Left ventricle myocardium inferior (tissue), 1 donor: ENCODE measurements around the gene RPLP2. TPM values are rescaled to one million over a fixed set of nuclear protein-coding genes. Genes with fewer than 3 reads are reported as not detected.

Experiments
- DNase-seq: peaks from one replicate; pipeline ENCODE4 v3.0.0-alpha.2; 2020
- H3K27ac ChIP-seq: fragments of 200-600 bp; replicated peaks from 2 replicates; pipeline ENCODE4 v1.8.0; 2021
- H3K27me3 ChIP-seq: fragments of 200-600 bp; 2 replicates; pipeline ENCODE4 v1.8.0; 2021; ENCODE audit warnings: low read depth
- H3K36me3 ChIP-seq: fragments of 200-600 bp; 2 replicates; pipeline ENCODE4 v1.8.0; 2021
- H3K4me1 ChIP-seq: fragments of 200-600 bp; 2 replicates; pipeline ENCODE4 v1.8.0; 2021
- H3K4me3 ChIP-seq: fragments of 200-600 bp; 2 replicates; pipeline ENCODE4 v1.8.0; 2021; ENCODE audit warnings: mild to moderate bottlenecking, moderate library complexity
- H3K9me3 ChIP-seq: fragments of 200-600 bp; replicated peaks from 2 replicates; pipeline ENCODE4 v1.8.0; 2021
- intact Hi-C: fragments of 100-400 bp; cut with micrococcal nuclease; formaldehyde crosslinking; loops from one replicate; pipeline ENCODE4 v1.11.0; 2022
- total RNA-seq: library from RNA; stranded (reverse); fragmentation: NEBNext Ultra II Directional; extraction: Animal tissue kit (Norgen Biotek cat#: 25700); gene quantifications from one replicate; pipeline ENCODE4 v1.2.1, GENCODE V29; 2021
- TF ChIP-seq, protein P1 (sequence below): fragments of 200-600 bp; IDR thresholded peaks from 2 replicates; pipeline ENCODE4 v1.8.0; 2021; ENCODE audit warnings: antibody characterized with exemption, mild to moderate bottlenecking, borderline replicate concordance
- donor health status: DM: no; HTN: yes; CAD: no; lungs with severe emphysema.

RPLP2 gene
- total RNA-seq, 1 donor from 2014 or later, result 871 TPM

DNA sequence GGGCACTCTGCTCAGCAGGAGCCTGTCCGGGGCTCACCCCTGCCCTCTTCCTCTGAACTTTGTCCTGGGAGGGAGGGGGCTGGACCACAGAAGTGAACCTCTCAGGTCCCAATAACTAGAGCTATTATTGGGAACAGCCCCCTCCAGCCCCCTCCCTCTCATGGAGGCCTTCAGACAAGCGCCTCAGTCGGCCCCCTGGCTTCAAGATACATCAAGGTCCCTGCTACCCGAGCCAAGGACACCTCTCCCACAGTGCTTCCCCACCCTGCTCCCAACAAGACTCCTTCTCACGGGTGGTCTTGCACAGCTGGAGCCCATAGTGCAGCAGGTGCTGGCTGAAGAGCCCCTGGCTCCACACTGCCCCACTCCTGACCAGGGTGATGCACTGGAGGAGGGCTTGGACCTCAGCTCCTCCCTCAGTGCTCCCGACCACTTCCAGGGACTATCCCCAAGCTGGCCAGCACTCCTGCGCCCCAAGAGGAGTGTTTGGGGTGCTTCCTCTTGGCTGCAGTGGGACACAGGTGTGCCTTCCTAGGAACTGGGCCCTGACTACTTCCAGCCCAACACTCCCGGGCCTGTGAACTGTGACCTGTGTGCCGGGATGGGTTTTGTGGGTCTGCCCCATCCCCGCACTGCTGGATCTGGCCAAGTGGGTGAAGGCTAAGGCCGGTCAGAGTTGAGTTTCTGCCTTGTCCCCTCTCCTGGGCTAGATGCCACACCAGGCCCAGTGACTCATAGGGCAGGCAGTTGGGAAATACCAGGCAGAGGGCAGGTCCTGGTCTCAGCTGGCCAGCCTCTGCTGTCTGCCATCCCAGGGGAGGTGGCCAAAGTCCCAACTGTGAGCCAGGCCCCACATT, 11.1 kb downstream of the RPLP2 start:
- H3K27me3 ChIP-seq, result no peaks in the 10 kb centered on the region
- DNase-seq, result peak; percentile 82
- TF ChIP-seq, protein P1, sequence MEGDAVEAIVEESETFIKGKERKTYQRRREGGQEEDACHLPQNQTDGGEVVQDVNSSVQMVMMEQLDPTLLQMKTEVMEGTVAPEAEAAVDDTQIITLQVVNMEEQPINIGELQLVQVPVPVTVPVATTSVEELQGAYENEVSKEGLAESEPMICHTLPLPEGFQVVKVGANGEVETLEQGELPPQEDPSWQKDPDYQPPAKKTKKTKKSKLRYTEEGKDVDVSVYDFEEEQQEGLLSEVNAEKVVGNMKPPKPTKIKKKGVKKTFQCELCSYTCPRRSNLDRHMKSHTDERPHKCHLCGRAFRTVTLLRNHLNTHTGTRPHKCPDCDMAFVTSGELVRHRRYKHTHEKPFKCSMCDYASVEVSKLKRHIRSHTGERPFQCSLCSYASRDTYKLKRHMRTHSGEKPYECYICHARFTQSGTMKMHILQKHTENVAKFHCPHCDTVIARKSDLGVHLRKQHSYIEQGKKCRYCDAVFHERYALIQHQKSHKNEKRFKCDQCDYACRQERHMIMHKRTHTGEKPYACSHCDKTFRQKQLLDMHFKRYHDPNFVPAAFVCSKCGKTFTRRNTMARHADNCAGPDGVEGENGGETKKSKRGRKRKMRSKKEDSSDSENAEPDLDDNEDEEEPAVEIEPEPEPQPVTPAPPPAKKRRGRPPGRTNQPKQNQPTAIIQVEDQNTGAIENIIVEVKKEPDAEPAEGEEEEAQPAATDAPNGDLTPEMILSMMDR, result no peak
- H3K9me3 ChIP-seq, result no peaks in the 10 kb centered on the region
- peaks cover 62% of the 10 kb centered on the region for H3K4me1 ChIP-seq
- H3K27ac ChIP-seq, result peak overlapping the region; percentile 99
- H3K36me3 ChIP-seq, result peaks cover 42% of the 10 kb centered on the region
- peak overlapping the region; percentile 91 for H3K4me3 ChIP-seq
- intact Hi-C loops, result no loop called here

DNA sequence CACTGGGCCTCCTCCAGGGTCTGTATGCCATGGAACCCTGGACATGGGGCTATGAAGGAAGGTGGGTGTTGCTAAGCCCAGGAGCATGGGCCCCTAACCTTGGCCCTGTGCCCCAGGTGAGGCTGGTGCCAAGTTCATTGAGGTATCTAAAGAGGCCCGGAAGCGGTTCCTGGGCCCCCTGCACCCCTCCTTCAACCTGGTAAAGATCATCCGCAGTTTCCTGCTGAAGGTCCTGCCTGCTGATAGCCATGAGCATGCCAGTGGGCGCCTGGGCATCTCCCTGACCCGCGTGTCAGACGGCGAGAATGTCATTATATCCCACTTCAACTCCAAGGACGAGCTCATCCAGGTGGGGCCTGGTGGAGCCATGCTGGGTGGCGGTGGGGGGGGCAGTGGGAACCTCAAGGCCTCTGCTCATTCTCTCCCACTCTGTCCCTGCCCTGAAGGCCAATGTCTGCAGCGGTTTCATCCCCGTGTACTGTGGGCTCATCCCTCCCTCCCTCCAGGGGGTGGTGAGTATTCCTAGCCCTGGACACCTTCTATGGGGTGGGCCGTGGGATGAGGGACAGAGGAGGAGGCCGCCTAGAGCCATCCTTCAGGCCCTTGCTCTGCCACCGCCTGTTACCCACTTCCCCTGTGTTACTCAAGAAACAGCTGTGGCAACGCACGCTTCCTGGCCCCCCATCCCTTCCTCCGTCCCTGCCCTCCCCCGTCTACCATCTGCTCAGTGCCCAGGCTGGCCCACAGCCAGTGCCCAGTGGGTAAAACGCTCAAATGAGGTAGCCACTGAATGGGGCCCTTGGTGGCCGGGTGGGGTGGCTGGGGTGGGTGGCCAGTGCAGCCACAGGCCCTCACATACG, 12.0 kb downstream of the RPLP2 start:
- Histone ChIP-seq H3K9me3 (no peaks in the 10 kb centered on the region), H3K4me3 (peak overlapping the region; percentile 91), H3K27me3 (no peaks in the 10 kb centered on the region), H3K36me3 (peaks cover 43% of the 10 kb centered on the region), H3K4me1 (peaks cover 71% of the 10 kb centered on the region), H3K27ac (peak overlapping the region; percentile 99)
- intact Hi-C loops, result no loop called here
- TF ChIP-seq, protein P1, result no peak
- no peak for DNase-seq

DNA sequence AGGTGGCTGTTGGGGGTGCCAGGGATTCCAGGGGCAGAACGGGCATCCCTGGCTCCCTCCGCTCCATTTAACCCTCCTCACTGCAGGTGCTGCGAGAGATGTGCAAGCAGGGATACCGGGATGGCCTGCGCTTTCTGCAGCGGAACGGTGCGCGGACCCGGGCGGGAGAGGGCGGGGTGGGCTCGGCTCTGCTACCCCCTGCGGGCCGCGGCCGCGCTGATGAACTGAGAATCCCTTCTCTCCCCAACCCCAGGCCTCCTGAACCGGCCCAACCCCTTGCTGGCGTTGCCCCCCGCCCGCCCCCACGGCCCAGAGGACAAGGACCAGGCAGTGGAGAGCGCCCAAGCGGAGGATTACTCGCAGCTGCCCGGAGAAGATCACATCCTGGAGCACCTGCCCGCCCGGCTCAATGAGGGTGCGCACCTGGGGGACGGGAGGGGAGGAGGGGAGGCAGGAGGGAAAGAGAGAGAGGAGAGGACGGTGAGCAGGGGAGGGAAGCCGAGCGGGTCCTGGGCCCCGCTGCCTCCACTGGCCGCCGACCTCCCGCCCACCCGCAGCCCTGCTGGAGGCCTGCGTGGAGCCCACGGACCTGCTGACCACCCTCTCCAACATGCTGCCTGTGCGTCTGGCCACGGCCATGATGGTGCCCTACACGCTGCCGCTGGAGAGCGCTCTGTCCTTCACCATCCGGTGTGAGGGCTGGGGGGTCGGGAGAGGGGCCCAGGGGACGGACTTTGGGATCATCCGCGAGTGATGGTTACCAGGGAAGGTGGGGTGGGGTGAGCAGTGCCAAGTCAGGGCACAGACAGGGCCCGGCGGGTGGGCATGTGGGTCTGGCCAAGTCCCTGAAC, 13.9 kb downstream of the RPLP2 start:
- DNase-seq, result no peak
- H3K27me3 ChIP-seq, result no peaks in the 10 kb centered on the region

DNA sequence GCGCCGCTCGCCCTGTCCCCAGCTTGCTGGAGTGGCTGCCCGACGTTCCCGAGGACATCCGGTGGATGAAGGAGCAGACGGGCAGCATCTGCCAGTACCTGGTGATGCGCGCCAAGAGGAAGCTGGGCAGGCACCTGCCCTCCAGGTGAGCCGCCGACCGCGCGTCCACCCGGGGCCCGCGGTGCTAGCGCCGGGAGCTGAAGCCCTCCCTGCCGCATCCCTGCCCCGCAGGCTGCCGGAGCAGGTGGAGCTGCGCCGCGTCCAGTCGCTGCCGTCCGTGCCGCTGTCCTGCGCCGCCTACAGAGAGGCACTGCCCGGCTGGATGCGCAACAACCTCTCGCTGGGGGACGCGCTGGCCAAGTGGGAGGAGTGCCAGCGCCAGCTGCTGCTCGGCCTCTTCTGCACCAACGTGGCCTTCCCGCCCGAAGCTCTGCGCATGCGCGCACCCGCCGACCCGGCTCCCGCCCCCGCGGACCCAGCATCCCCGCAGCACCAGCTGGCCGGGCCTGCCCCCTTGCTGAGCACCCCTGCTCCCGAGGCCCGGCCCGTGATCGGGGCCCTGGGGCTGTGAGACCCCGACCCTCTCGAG, 14.6 kb downstream of the RPLP2 start:
- Histone ChIP-seq H3K4me3 (no peak overlapping the region), H3K27me3 (no peaks in the 10 kb centered on the region), H3K9me3 (no peaks in the 10 kb centered on the region), H3K4me1 (peaks cover 87% of the 10 kb centered on the region), H3K36me3 (peaks cover 43% of the 10 kb centered on the region), H3K27ac (no peak overlapping the region)
- intact Hi-C loops, result no loop called here
- TF ChIP-seq, protein P1, result no peak
- no peak for DNase-seq

More for the DNA sequence above, 13.9 kb downstream of the RPLP2 start:
- no peak overlapping the region for H3K27ac ChIP-seq
- H3K36me3 ChIP-seq, result peaks cover 43% of the 10 kb centered on the region
- intact Hi-C loops, result no loop called here
- TF ChIP-seq, protein P1, result no peak
- H3K4me3 ChIP-seq, result no peak overlapping the region
- no peaks in the 10 kb centered on the region for H3K9me3 ChIP-seq
- H3K4me1 ChIP-seq, result peaks cover 85% of the 10 kb centered on the region
